ENCODE results near the gene IRF1.

- TF ChIP-seq POLR2A (IDR thresholded peaks at IDR 0.05) (no peak), CTCF (IDR thresholded peaks at IDR 0.05 in 8 of 11, conservative IDR thresholded peaks at IDR 0.05 in 3 of 11) (peak in 3 of 11 experiments; percentile 19 to 32 (median 27)), POLR2AphosphoS5 (IDR thresholded peaks at IDR 0.05) (peak in 1 of 3 donors; percentile 45)
Observed at GRCh38 chr5:132480042-132480441, 10.5 kb downstream of the IRF1 start.
